Activated T-cell treated with anti-CD3 and anti-CD28 coated beads, Interleukin-2, amount 50 U/mL, for 24 hours (primary cell): ENCODE results near the gene SYPL2.

Experiments used
- DNase-seq: peaks from one replicate; pipeline ENCODE4 v3.0.0-alpha.2; 2020
- H3K27ac Mint-ChIP-seq: 2 replicates; pipeline ENCODE4 v1.8.0; 2020; ENCODE audit warnings: mild to moderate bottlenecking, mixed read lengths
- H3K27me3 Mint-ChIP-seq: 2 replicates; pipeline ENCODE4 v1.8.0; 2020; ENCODE audit warnings: mixed read lengths
- H3K36me3 Mint-ChIP-seq: 2 replicates; pipeline ENCODE4 v1.8.0; 2020; ENCODE audit warnings: low read depth, mixed read lengths
- H3K4me1 Mint-ChIP-seq: 2 replicates; pipeline ENCODE4 v1.8.0; 2020; ENCODE audit warnings: low read depth, mixed read lengths
- H3K4me3 Mint-ChIP-seq: 2 replicates; pipeline ENCODE4 v1.8.0; 2020; ENCODE audit warnings: mild to moderate bottlenecking, moderate library complexity, mixed read lengths
- H3K9me3 Mint-ChIP-seq: 2 replicates; pipeline ENCODE4 v1.8.0; 2020; ENCODE audit warnings: mixed read lengths

The SYPL2 gene

GRCh38 chr1:109529881-109530456 is 63.6 kb downstream of the SYPL2 start:
- DNase-seq = no peak
- no peak overlapping the region for H3K4me3 Mint-ChIP-seq
- no peaks in the 10 kb centered on the region for H3K36me3 Mint-ChIP-seq
- H3K4me1 Mint-ChIP-seq = peaks cover 22% of the 10 kb centered on the region
- no peaks in the 10 kb centered on the region for H3K9me3 Mint-ChIP-seq
- no peaks in the 10 kb centered on the region for H3K27me3 Mint-ChIP-seq
- H3K27ac Mint-ChIP-seq = no peak overlapping the region

- peaks cover 22% of the 10 kb centered on the region for H3K4me1 Mint-ChIP-seq
- H3K27ac Mint-ChIP-seq = no peak overlapping the region
- DNase-seq = no peak
- no peaks in the 10 kb centered on the region for H3K27me3 Mint-ChIP-seq
- no peaks in the 10 kb centered on the region for H3K9me3 Mint-ChIP-seq
- no peaks in the 10 kb centered on the region for H3K36me3 Mint-ChIP-seq
- H3K4me3 Mint-ChIP-seq = no peak overlapping the region
These were observed 64.2 kb downstream of the SYPL2 start for GRCh38 chr1:109530457-109531087.

GRCh38 chr1:109531380-109531779 is 65.0 kb downstream of the SYPL2 start:
- Mint-ChIP-seq H3K4me1 (peaks cover 22% of the 10 kb centered on the region), H3K36me3 (no peaks in the 10 kb centered on the region), H3K9me3 (no peaks in the 10 kb centered on the region), H3K27me3 (no peaks in the 10 kb centered on the region), H3K27ac (peak overlapping the region; percentile 45), H3K4me3 (no peak overlapping the region)
- DNase-seq = no peak
